WTC11 (cell line): ENCODE results near the gene RGL2. TPM values are rescaled to one million over a fixed set of nuclear protein-coding genes. Genes with fewer than 3 reads are reported as not detected.
A peak's percentile ranks its signal among the peaks of the same experiment; 100 is the strongest.
"Not testable (repeated sequence)": the region's sequence is repeated elsewhere in the genome, so short reads cannot be mapped to it uniquely, and the experiment has no call there.

ENCODE experiments used
- ATAC-seq: fragments of 200-7000 bp; cut with Tn5 transposase; 2 replicates; pipeline ENCODE4 v1.10.0; 2021; ENCODE audit warnings: mild to moderate bottlenecking, moderate library complexity
- Bru-seq: library from RNA; stranded (reverse); fragments of 400-500 nt; gene quantifications from one replicate; lab custom pipeline; 2021; lab: Mats Ljungman, UMichigan
- CTCF ChIA-PET: fragments of 300-600 bp; sonication (Branson Sonifier 250); formaldehyde crosslinking; loops from one replicate; lab custom pipeline; 2021; ENCODE audit warnings: antibody characterized with exemption; lab: Charles Lee
- POLR2A ChIA-PET: fragments of 350-600 bp; sonication (Branson Sonifier 250); formaldehyde crosslinking; loops from one replicate; lab custom pipeline; 2021; ENCODE audit warnings: antibody characterized with exemption; lab: Charles Lee
- DNase-seq: peaks from one replicate; pipeline ENCODE4 v3.0.0; 2021; ENCODE audit warnings: low spot score
- H3K27ac Mint-ChIP-seq: 2 replicates; pipeline ENCODE4 v1.8.0; 2021; ENCODE audit warnings: mixed read lengths
- H3K27me3 Mint-ChIP-seq: 2 replicates; pipeline ENCODE4 v1.8.0; 2021; ENCODE audit warnings: low read depth, mild to moderate bottlenecking, moderate library complexity, mixed read lengths
- H3K36me3 Mint-ChIP-seq: 2 replicates; pipeline ENCODE4 v1.8.0; 2021; ENCODE audit warnings: mixed read lengths
- H3K4me1 Mint-ChIP-seq: 2 replicates; pipeline ENCODE4 v1.8.0; 2022; ENCODE audit warnings: mixed read lengths
- H3K4me3 Mint-ChIP-seq: 2 replicates; pipeline ENCODE4 v1.8.0; 2021; ENCODE audit warnings: mild to moderate bottlenecking, moderate library complexity, mixed read lengths
- H3K9me3 Mint-ChIP-seq: 2 replicates; pipeline ENCODE4 v1.8.0; 2021; ENCODE audit warnings: mixed read lengths
- E2F4 ChIP-seq: sonication (generic); formaldehyde crosslinking; IDR thresholded peaks from 2 replicates; pipeline ENCODE4 v1.8.1; 2022; ENCODE audit warnings: low read depth, mild to moderate bottlenecking, moderate library complexity, missing genetic modification reagents, borderline replicate concordance
- E2F5 ChIP-seq: sonication (generic); formaldehyde crosslinking; IDR thresholded peaks from 2 replicates; pipeline ENCODE4 v1.8.1; 2022; ENCODE audit warnings: mild to moderate bottlenecking, moderate library complexity, missing genetic modification reagents
- FOXP1 ChIP-seq: sonication (generic); formaldehyde crosslinking; IDR thresholded peaks from 2 replicates; pipeline ENCODE4 v1.8.0; 2022; ENCODE audit warnings: missing genetic modification reagents, mild to moderate bottlenecking, moderate library complexity, borderline replicate concordance
- NR3C1 ChIP-seq: sonication (generic); formaldehyde crosslinking; conservative IDR thresholded peaks from 2 replicates; pipeline ENCODE4 v1.8.1; 2023; ENCODE audit warnings: low read depth, mild to moderate bottlenecking, missing genetic modification reagents
- SMAD3 ChIP-seq: sonication (generic); formaldehyde crosslinking; IDR thresholded peaks from 2 replicates; pipeline ENCODE4 v1.8.0; 2022; ENCODE audit warnings: missing genetic modification reagents, mild to moderate bottlenecking, borderline replicate concordance
- SOX15 ChIP-seq: fragments of 250-450 bp; sonication (Bioruptor Pico); IDR thresholded peaks from 2 replicates; pipeline ENCODE4 v1.9.0; 2021; ENCODE audit warnings: mild to moderate bottlenecking
- ZNF121 ChIP-seq: sonication (generic); formaldehyde crosslinking; IDR thresholded peaks from 2 replicates; pipeline ENCODE4 v1.8.0; 2023; ENCODE audit warnings: missing genetic modification reagents
- ZNF281 ChIP-seq: sonication (generic); formaldehyde crosslinking; IDR thresholded peaks from 2 replicates; pipeline ENCODE4 v1.8.0; 2023; ENCODE audit warnings: mild to moderate bottlenecking, missing genetic modification reagents
- ZNF416 ChIP-seq: fragments of 250-450 bp; sonication (Bioruptor Pico); IDR thresholded peaks from 2 replicates; pipeline ENCODE4 v1.9.0; 2021; ENCODE audit warnings: mild to moderate bottlenecking, inconsistent platforms
- ZNF423 ChIP-seq: fragments of 250-450 bp; sonication (Bioruptor Pico); IDR thresholded peaks from 2 replicates; pipeline ENCODE4 v2.1.2; 2022; ENCODE audit warnings: mild to moderate bottlenecking, moderate library complexity
- long read RNA-seq, 3 experiments: library from RNA in 1 of 3; library from capped mRNA in 1 of 3; library from polyadenylated mRNA in 1 of 3; unstranded in 2 of 3; stranded (forward) in 1 of 3; transcript quantifications; one replicate each; pipeline ENCODE4 v2.0.0, GENCODE V29; 2021
- total RNA-seq: library from RNA; stranded (reverse); gene quantifications from 3 replicates; pipeline ENCODE4 v1.2.3, GENCODE V29; 2021

RGL2 gene
- total RNA-seq, result 72.6 to 79.7 TPM (median 77.1 TPM) in 3 replicates
- percentile 66 among the genes with signal in this experiment for Bru-seq, nascent RNA
- long read RNA-seq, experiment 1, transcript RGL2-247 (18 exons, 3,278 nt), result major isoform, 53 of 263 reads
- long read RNA-seq, experiment 1, partial matches to known transcripts, result 31 of 263 reads
- long read RNA-seq, experiment 1, other reads (novel, unspliced or antisense), result 178 of 263 reads
- long read RNA-seq, experiment 2, partial matches to known transcripts, result 19 of 60 reads
- long read RNA-seq, experiment 2, other reads (novel, unspliced or antisense), result 40 of 60 reads
- long read RNA-seq, experiment 3, partial matches to known transcripts, result 8 of 20 reads
- long read RNA-seq, experiment 3, other reads (novel, unspliced or antisense), result 11 of 20 reads

- H3K27me3 Mint-ChIP-seq, result no peaks in the 10 kb centered on the region
- CTCF ChIA-PET, result interaction anchor here (0.5 to 4.0 kb wide), 11 partner anchors 9 to 120 kb away, joined by 3 to 40 read pairs (median 5); partner anchors contain the start of genes B3GALT4, CUTA, PFDN6 and WDR46
- DNase-seq, result peak; percentile 43
Measured at GRCh38 chr6:33298773-33299236, at the start of gene RGL2. RGL2 (minus strand) TSS chr6:33298942; CDS start chr6:33298610, 332 bp downstream.

GRCh38 chr6:33347816-33348215 is 49.1 kb upstream of the RGL2 start:
- no peak for DNase-seq
- ChIA-PET POLR2A (no interaction called here), CTCF (no interaction called here)
- Mint-ChIP-seq H3K4me3 (no peak overlapping the region), H3K4me1 (peaks cover 20% of the 10 kb centered on the region), H3K27me3 (peaks cover 3% of the 10 kb centered on the region; the same call in 1 of the 2 replicates), H3K36me3 (no peaks in the 10 kb centered on the region), H3K27ac (no peak overlapping the region), H3K9me3 (no peaks in the 10 kb centered on the region)
- no peak for TF ChIP-seq SOX15 (CRISPR knock-in tag)
- no peak for TF ChIP-seq E2F5 (CRISPR knock-in tag)
- no peak for TF ChIP-seq ZNF423 (CRISPR knock-in tag)
- TF ChIP-seq NR3C1, result no peak
- TF ChIP-seq ZNF121 (CRISPR knock-in tag), result no peak
- no peak for TF ChIP-seq FOXP1 (CRISPR knock-in tag)
- no peak for TF ChIP-seq E2F4 (CRISPR knock-in tag)
- TF ChIP-seq ZNF416 (CRISPR knock-in tag), result no peak
- ATAC-seq, result no peak

More at GRCh38 chr6:33298773-33299236, at the start of gene RGL2:
- Mint-ChIP-seq H3K4me3 (peak within 1 kb of the TSS; percentile 99), H3K4me1 (peaks cover 17% of the 10 kb centered on the region), H3K27ac (peak within 1 kb of the TSS; percentile 100), H3K36me3 (peaks cover 12% of the 10 kb centered on the region; the same call in 1 of the 2 replicates), H3K9me3 (no peaks in the 10 kb centered on the region)
- TF ChIP-seq SMAD3 (no peak), ZNF281 (CRISPR knock-in tag) (0 out of 2 replicates have a peak, but pooled peaks have one; percentile 4)
- POLR2A ChIA-PET, result interaction anchor here (0.8 to 1.6 kb wide), 6 partner anchors 9 to 327 kb away, joined by 4 to 19 read pairs (median 6); partner anchors contain the start of genes B3GALT4, PFDN6, RPS18 and VPS52
- no peak for ATAC-seq

GRCh38 chr6:33346972-33347371 is 48.2 kb upstream of the RGL2 start:
- H3K36me3 Mint-ChIP-seq, ATAC-seq, POLR2A ChIA-PET, H3K9me3 Mint-ChIP-seq, DNase-seq, H3K27me3 Mint-ChIP-seq, H3K27ac Mint-ChIP-seq, H3K4me3 Mint-ChIP-seq: not testable (repeated sequence)
- CTCF ChIA-PET, result interaction anchor here (3.3 kb wide), 1 partner anchor 18 kb away, joined by 20 read pairs; no protein-coding TSS in a partner anchor
- peaks cover 20% of the 10 kb centered on the region for H3K4me1 Mint-ChIP-seq
